Esophagus mucosa (tissue), 1 donor: ENCODE results near the gene LGI1. TPM values are rescaled to one million over a fixed set of nuclear protein-coding genes. Genes with fewer than 3 reads are reported as not detected.

Experiments
- ATAC-seq: fragments of 200-7000 bp; cut with Tn5 transposase; one replicate; pipeline ENCODE4 v1.9.1; 2020
- total RNA-seq: library from RNA; stranded (reverse); gene quantifications from one replicate; pipeline ENCODE4 v1.2.4, GENCODE V29; 2023
- donor health status: DM: yes; HTN: yes; CAD: no.

The LGI1 gene
- total RNA-seq = not detected

DNA sequence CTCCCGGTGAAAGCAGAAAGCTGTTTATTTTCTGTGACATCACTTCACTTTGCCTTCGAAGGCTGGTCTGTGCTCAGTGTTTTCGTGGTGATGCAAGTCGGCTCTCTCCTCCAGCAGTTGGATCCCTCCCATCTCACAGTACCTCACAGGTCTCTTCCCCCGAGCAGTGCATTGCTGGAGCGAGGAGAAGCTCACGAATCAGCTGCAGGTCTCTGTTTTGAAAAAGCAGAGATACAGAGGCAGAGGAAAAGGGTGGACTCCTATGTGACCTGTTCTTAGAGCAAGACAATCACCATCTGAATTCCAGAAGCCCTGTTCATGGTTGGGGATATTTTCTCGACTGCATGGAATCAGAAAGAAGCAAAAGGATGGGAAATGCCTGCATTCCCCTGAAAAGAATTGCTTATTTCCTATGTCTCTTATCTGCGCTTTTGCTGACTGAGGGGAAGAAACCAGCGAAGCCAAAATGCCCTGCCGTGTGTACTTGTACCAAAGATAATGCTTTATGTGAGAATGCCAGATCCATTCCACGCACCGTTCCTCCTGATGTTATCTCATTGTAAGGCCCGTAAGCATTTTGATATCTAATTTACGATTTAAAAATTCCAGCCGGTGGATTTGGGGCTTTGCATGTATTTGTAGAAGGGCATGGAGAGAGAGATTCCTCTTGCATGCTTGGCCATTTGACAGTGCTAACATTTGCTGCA, at the start of gene LGI1:
Gene LGI1 (plus strand): TSS at position 136 of the 707 bp plus-strand sequence. CDS start 209 bp downstream, at position 345.
- no peak for ATAC-seq

DNA sequence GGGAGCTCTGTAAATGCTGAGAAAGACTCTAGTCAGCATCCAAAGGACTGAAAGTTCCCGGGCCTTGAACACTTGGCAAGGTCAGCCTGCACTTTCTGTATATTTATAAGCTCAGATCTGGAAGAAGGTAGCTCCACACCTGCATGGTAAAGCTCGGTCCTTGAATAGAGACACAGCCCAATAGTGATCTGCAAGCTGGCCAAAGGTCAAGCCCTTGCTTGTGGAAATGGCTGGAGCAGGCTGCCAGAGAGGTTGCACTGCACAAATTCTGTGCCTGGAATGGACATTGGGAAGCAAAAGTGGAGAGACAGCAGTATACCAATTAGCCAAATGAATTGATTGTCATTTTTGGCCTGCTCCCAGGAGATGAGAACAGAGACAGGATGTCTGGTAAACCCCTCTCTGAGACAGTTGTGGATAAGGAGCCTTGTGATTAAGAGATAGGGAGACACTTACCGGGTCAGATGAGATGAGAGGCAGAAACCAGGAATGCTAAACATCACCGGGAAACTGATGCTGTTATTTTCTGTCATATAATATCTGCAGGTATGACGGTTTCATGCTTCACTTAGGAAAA, 47.3 kb upstream of the LGI1 start:
- no peak for ATAC-seq

DNA sequence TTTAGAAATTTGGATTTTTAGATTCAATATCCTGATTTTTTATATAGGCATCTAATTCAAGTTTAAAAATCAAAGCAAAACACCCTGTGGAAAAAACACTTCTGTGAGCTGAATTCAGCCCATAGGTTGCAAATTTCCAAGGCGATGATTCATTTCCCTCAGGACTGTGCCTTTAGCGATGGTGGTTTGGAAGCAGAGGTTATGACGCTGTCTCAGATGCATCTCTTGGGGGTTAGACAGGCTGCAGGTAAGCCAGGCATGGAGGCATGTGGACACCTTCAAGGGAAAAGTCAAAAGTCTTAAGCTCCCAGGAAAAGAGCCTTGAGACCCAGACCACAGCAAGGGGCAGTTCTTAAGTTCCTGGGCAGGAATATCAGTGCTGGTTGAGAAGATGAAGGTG, 45.8 kb upstream of the LGI1 start:
- ATAC-seq = no peak

DNA sequence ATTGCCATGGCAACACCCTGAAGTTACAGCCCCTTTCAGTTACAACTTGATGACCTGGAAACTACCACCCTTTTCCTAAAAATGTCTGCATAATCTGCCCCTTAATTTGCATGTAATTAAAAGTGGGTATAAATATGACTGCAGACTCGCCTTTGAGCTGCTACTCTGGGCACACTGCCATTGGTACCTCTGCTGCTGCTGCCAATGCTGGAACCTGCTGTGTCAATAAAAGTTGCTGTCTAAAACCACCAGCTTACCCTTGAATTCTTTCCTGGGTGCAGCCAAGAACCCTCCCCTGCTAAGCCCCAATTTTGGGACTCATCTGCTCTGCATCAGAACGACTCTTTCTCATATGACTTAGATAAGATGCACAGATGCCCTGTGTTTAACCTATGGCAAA, 45.1 kb upstream of the LGI1 start:
- no peak for ATAC-seq

DNA sequence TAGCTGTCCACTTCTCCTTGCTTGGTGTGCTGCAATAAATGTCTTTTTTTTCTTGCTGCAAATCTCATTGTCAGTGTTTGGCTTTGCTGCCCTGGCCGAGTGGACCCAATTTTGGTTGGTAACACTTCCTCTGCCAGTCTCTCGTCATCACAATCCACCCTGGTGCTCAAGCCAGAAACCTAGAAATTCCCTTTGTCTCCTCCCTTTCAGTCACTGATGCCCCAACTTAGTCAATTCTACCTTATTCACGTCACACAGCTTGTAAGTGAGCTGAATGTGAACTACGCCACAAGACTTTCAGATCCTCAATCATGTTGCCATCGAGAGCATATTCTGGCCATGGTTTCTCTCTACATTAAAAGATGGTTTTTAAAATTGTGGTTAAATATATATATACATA, 42.4 kb upstream of the LGI1 start:
- ATAC-seq = no peak

DNA sequence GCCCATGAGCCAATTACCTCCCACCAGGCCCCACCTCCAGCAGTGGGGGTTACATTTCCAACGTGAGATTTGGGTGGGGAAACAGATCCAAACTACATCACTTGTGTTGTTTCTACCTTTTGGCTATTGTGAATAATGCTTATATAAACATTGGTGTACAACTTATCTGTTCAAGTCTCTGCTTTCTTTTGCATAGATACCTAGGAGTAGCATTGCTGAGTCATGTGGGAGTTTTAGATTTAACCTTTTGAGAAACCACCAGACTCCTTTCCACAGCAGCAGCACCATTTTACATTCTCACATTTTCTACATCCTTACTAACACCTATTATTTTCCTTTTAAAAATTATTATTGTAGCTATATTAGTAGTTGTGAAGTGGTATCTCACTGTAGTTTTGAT, 41.0 kb upstream of the LGI1 start:
- ATAC-seq = no peak

DNA sequence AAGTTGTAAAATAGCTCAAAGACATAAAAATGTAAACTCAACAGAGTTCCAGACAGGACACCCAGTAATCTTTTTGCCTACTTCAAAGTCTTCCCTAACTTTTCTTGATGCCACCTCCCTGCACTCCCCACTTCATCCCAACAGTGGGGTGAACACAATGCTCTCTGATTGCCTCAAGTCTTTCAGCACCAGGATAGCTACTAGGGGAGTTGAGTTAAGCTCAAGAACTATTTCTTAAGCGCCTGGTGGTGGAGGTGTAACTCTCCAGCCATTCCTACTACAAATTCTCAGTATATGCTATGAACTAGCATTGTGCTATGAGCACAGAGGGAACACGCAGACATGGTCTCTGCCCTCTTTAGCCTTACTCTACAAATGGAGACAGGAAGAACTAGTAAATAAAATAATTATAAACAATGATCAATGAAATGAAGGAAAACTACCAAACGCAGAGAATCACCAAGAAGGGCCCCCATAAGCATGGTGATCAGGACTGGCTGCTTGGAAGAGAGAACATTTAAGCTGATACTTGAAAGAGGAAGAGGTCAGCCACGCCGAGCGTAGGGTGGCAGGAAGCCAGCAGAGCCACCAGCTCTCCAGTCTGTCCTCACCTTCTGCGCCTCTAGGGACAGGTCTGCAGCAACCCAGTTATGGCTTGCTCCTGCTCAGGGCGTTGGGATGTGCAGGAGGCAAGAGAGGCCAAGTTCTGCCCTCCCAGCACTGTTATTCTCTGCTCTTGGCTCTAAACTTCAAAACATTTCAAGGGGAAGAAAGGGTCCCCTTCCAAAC, 38.6 kb upstream of the LGI1 start:
- ATAC-seq = no peak

DNA sequence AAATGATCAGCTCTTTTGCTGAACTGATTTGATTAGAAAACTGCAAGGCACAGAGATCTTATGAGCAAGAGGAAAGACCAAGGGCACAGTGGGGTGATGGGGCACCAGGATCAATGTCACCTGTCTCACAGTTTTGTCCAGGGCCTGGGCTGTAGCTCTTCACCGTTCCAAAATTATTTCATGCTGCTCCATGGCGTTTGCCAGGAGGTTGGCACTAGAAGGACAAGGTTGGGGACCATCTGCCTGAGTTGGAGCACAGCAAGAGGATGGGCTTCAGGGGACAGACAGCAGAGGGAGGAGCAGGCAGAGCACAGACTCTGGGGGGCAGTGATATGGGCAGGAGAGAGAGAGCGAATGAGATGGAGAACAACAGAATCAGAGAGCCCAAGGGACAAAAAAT, 37.8 kb upstream of the LGI1 start:
- ATAC-seq = no peak

DNA sequence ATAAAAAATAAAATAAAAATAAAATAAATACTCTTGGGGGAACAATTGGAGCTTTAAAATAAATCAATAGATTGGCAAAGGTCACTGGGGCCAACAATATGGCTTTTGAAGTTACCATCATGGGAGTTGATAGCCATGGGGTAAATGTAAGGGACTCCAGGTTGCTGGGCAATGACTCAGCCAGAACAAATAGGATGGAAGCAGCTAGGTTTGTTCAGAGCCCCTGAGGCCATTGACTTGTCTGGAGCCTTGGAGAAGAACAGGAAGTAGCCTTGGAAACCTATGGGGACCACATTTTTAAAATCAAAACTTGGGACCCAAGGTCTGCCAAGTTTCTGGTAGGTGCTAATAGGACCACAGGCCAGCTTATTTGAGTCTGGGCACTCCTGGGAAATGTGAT, 35.2 kb upstream of the LGI1 start:
- no peak for ATAC-seq

DNA sequence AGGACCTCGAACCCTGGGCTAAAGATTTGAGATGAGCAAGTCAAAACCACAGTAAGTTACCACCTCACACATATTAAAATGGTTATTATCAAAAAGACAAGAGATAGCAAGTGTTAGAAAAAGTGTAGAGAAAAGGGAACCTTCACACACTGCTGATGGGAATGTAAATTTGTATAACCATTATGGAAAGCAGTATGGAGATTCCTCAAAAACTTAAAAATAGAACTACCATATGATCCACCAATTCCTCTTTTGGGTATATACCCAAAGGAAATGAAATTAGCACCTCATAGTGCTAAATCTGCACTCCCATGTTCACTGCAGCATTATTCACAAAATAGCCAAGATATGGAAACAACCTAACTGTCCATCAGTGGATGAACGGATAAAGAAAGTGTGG, 34.6 kb upstream of the LGI1 start:
- ATAC-seq = no peak

DNA sequence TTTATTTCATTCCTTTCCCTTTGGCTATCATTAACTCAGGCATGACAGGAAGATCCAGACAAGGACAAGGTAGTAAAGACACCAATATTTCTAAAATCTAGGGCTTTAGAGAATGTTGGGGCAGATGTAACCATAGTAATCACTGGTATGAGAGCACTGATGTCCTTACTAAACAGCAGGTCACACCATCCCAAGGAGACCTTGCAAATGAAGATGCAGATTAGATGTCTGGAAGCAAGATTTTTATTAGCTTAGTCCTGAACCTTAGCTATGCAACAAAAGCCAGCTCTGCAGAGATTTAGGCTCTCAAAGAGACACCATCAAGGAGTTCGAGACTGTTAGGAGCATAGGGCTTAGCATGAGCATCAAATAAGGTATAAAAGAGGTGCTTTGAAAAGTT, 31.7 kb upstream of the LGI1 start:
- ATAC-seq = no peak

DNA sequence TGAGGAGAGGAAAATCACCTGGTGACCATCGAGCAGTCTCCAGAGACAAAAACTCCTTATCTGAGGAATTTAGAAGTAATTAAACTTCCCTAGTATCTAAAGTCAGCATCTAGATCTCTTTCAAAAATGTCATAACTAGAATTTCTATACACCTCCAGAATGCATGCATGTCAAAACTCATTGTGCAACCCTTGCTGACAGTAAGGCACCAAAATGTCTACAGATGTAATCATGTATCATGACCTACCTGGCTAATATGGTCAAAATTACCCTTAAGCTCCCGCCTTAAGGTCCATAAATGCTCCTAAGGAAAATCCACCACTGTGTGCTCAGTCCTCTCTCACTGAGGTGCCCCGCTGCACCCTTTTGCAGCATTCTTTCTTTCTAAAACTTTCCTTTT, 16.4 kb upstream of the LGI1 start:
- no peak for ATAC-seq

DNA sequence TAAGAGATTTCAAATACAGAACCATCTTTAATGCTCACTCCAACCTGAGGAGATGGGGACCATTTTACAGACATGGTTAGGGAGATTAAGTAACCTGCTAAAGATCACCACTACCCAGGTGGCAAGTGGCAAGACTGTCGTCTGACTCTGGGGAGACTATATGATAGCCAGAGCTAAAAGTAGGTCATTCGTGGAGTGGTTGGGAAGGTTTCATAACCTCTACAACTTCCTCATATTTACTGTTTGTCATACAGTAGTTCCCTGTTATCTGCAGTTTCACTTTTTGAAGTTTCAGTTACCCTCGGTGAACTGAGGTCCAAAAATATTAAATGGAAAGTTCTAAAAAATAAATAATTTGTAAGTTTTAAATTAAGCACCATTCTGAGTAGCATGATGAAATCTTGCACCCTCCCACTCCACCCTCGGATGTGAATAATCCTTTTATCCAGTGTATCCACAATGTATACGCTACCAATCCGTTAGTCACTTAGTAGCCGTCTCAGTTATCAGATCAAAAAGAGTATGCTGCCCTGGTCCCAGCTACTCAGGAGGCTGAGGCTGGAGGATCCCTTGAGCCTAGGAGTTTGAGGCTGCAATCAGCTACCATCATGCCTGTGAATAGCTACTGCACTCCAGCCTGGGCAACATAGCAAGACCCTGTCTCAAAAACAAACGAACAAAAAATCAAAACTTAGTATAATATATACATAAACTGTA, 14.9 kb upstream of the LGI1 start:
- peak; percentile 45 for ATAC-seq

DNA sequence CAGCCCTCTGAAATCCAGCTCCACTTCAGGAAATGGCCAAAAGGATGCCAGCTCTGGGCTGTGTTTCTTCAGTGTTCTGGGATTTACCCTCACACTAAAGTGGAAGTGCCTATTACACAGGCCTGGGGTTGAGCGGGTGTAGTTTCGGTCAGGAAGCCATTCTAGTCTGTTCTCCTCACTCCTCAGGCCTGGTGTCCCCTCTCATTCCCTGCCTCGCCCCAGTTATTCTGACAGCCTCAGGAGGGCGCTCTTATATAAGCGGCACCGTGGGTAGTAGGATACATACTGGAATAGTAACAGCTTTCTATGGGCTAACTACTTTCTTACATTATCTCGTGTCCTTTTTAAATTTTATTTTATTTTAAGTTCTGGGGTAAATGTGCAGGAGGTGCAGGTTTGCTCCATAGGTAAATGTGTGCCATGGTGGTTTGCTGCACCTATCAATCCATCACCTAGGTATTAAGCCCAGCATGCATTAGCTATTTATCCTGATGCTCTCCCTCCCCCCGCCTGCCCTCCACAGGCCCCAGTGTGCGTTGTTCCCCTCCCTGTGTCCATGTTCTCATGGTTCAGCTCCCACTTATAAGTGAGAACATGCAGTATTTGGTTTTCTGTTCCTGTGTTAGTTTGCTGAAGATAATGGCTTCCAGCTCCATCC, 12.2 kb upstream of the LGI1 start:
- ATAC-seq = peak; percentile 29

DNA sequence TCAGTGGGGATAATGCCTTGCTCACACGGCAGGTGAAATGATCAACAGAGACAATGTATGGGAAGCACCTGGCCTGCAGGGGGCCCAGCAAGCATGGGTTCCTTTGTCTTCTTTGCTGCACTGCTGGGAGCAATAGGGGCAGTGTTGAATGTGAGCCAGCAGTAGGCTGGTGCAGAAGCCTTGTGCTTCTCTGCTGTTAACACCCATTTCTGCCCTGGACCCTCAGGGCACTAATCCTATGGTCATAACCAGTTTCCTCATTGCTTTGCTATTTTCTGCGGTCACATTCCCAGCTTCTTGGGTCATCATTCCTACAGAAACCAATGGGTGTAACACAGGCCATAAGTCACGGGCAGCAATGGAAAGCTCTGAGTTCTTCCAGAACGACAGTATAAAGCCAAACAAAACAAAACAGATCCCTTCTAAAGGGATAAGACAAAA, 10.9 kb upstream of the LGI1 start:
- no peak for ATAC-seq

DNA sequence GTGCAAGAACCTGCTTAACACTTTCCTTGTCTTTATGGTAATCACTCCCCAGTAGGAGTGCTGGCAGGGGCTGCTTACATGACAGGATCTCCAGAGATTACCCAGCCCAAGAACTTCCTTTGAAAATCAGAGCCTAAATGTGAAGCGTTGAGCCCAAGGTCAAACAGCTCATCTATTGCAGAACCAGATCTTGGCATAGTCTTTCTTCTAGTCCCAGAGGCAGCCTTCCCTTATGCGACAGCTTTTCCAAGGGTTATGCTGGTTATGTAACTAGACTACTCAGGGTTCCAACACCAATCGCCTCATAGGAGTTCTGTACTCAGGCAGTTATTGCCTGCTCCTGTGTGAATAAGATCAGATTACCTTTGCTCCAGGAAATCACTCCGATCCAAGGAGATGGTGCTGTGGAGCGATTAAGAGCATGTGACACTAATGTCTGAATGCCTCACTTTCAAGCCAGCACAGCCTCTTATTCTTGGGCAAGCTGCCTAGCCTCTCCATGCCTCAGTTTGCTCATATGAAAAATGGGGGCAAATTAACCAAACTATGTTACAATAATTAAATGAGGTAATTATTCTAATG, 8.4 kb upstream of the LGI1 start:
- ATAC-seq = no peak

DNA sequence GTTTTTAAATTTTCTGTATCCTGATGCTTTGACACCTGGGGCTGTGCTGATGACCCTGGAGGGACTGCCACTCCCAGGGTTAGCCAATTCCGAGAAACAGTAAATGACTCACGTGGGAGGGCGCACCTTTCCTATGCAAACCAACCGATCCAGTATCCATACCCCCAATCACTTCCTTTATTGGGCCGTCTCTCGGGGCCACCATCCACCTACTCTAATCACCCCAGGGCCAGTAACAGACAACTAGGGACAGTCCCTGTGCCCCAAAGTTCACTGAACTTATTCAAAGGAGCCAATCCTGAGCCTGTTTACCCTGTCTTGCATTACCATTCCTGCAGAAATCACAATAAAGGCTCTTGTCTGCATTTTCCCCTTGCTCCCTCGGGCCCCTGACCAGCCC, 6.6 kb upstream of the LGI1 start:
- ATAC-seq = peak; percentile 29

DNA sequence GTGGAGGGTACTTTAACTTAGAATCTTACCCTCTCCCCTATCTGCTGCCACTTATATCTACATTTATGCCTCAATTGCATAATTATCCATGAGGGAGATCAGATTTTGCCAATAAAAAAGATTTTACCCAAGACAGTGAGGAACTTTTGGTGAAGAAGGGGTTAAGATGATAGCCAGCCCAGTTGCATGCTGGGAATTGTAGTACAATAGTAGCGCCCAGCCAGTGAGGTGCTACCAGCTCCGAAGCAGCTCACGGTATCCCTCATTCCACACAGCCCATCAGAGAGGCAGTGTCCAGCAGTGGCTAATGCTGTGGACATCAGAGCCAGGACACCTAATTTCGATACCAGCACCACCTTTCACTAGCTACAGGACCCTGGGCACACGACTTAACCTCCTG, 5.9 kb upstream of the LGI1 start:
- ATAC-seq = peak; percentile 45

DNA sequence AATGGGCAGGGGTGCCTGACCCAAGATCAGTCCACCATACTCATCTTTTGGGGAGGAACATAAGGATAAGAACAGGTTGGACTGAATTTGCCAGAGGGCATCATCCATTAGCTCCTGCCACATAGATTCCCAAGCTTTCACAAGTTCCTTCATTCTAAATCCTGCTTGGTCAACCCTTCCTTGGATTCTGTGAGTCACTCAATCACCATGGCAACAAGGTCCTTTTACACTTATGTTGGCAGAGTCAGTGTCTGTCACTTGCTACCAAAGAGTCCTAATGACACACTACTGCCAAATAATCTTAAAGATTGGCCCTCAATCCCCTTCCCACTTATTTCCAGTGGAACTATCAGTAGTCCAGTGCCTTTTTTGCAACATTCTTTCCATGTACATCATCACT, 5.0 kb upstream of the LGI1 start:
- ATAC-seq = peak; percentile 28

DNA sequence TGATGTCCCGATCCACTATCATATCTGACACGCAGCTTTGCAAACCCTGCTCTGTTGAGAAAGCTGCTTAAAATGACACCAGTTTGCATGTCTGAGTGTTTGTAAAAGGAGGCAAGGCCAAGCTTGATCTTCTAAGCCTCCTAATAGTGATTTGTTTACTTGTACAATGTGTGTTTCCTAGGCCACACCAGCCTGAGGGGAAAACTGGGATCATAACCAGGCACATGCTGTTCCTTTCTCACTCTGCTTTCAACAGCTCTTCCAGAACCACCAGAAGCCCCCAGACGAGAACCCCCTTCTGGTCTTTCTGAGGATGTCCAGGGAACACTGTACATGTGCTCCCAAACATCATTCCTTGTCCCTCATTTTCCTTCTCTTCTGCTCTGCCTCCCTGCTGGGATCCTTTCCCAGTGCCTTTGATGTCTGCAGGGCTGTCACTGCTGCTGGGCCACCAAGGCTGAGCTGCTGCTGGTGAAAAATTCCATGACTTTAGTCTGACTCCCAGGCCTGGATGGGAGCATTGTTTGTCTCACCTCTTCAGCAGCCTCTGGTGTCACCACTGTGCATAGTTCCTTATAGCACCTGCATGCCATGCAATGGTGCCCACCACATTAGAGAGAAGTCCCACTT, 4.0 kb upstream of the LGI1 start:
- no peak for ATAC-seq

DNA sequence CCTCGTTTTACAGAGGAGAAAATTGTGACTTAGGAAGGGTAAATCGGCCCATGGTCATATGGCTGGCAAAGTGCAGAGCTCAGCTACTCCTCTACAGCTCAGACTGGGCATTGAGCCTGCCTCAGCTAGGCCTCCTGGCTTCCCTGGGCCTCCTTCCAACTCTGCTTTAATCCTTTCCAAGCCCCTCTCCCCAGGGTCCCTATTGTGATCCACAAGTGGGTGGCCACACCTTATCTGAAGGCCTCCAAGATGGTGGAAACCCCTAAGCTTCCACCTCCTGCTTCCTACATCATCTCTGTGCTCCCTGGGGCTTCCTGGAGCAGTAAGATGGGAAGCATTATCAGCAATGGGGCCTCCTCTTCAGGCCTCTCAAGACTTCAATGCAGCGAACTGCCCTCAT, 3.0 kb upstream of the LGI1 start:
- ATAC-seq = no peak
